GM23248 (cell line): ENCODE data around the gene NME8.
A peak's percentile ranks its signal among the peaks of the same experiment; 100 is the strongest.

ENCODE experiments used
- EZH2 ChIP-seq: fragments of 200-600 bp; sonication (generic); IDR thresholded peaks from 2 replicates; pipeline ENCODE4 v1.6.1; 2018; ENCODE audit warnings: antibody characterized with exemption, mild to moderate bottlenecking; ENCODE audit not compliant: insufficient read depth, poor library complexity, severe bottlenecking
- EZH2phosphoT487 ChIP-seq: fragments of 200-600 bp; sonication (generic); IDR thresholded peaks from 2 replicates; pipeline ENCODE4 v1.6.1; 2018; ENCODE audit warnings: antibody characterized with exemption, moderate library complexity, mild to moderate bottlenecking, low read depth; ENCODE audit not compliant: insufficient read depth

- TF ChIP-seq EZH2 (peak; percentile 28), EZH2phosphoT487 (no peak)
Measured at GRCh38 chr7:37915438-37915837, 67.0 kb downstream of the NME8 start.
